NCI-H128 (cell line): Measurements from ENCODE around the gene MYO9B.
"Not testable (repeated sequence)": the region's sequence is repeated elsewhere in the genome, so short reads cannot be mapped to it uniquely, and the experiment has no call there.

Source experiments
- DNase-seq: peaks from one replicate; lab custom pipeline; 2025; ENCODE audit not compliant: unreplicated experiment; lab: John Stamatoyannopoulos, UW

MYO9B gene

GRCh38 chr19:17171874-17172273 is 96.3 kb downstream of the MYO9B start:
- DNase-seq: no peak

DNA sequence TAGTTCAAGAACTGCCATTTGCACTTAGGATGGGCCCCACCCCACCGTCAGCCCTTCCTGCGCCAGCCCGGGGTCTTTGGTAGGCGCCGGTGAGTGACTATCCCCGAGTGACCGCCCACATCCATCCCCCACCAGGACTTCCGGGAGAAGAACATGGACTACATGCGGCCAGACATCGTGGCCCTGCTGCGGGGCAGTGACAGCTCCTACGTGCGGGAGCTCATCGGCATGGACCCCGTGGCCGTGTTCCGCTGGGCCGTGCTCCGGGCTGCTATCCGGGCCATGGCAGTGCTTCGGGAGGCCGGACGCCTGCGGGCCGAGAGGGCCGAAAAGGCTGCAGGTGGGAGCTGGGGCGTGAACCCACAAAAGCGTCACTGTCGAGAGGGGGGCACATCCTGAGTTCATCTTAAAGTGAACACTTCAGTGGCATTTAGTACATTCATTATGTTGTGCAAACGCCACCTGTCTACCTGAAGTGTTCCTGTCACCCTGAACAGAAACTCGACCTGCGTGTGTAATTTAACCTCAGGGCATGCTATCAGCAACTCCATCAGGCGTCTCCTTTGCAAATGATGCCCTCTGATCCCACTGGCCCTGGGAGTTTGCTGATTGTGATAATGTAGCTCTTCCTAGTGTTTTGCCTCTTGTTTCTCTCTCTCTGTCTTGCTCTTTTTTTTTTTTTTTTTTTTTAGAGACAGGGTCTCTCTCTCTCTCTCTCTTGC is 97.2 kb downstream of the MYO9B start:
- no peak for DNase-seq

- no peak for DNase-seq
Observed at GRCh38 chr19:17178291-17178690, 102.7 kb downstream of the MYO9B start.

- no peak for DNase-seq
Observed at GRCh38 chr19:17180997-17181702, 105.6 kb downstream of the MYO9B start.

DNA sequence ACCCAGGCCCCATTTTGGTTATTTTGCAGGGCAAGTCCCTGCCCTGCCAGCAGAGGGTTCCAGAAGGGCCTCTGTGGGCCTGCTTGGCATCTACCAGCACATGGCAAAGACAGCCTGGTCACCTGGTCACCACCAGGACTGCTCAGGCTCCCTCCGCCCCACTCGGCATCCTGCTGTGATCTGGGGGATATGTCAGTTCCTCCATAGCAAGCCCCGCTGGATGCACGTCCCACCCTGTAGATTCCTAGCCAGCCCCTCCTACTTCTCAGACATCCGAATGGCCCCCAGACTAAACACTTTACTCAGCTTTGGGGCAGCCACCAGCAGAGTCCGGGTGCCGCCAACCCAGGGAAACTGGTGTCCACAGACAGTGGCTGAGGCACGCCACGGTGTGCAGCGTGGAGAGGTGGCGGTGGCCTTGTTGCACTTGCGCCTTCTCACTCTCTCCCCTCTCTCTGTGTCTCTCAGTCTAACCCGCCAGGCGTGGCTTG is 107.7 kb downstream of the MYO9B start:
- no peak for DNase-seq

- no peak for DNase-seq
Observed at GRCh38 chr19:17183858-17184321, 108.3 kb downstream of the MYO9B start.

- DNase-seq: no peak
Observed at GRCh38 chr19:17184371-17184841, 108.8 kb downstream of the MYO9B start.

- no peak for DNase-seq
Observed at GRCh38 chr19:17185590-17185989, 110.0 kb downstream of the MYO9B start.

DNA sequence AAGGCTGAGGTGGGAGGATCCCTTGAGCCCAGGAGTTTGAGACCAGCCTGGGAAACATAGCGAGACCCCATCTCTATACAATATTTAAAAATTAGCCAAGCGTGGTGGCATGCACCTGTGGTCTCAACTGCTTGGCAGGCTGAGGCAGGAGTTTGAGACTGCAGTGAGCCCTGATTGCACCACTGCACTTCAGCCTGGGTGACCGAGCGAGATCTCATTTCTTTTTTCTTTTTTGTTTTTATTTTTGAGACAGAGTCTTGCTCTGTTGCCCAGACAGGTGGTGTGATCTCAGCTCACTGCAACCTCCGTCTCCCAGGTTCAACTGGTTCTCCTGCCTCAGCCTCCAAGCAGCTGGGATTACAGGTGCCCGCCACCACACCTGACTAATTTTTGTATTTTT is 116.2 kb downstream of the MYO9B start:
- DNase-seq: not testable (repeated sequence)

- DNase-seq: no peak
Observed at GRCh38 chr19:17192751-17193150, 117.2 kb downstream of the MYO9B start.

DNA sequence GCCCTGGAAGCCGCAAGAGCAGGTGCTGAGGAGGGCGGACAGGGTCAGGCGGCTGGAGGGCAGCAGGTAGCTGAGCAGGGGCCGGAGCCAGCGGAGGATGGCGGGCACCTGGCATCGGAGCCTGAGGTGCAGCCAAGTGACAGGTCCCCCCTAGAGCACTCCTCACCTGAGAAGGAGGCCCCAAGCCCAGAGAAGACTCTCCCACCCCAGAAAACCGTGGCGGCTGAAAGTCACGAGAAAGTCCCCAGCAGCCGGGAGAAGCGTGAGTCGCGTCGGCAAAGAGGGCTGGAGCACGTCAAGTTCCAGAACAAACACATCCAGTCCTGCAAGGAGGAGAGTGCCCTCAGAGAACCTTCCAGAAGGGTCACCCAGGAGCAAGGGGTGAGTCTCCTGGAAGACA is 119.0 kb downstream of the MYO9B start:
- no peak for DNase-seq

GRCh38 chr19:17195106-17195505 is 119.5 kb downstream of the MYO9B start:
- DNase-seq: no peak

DNA sequence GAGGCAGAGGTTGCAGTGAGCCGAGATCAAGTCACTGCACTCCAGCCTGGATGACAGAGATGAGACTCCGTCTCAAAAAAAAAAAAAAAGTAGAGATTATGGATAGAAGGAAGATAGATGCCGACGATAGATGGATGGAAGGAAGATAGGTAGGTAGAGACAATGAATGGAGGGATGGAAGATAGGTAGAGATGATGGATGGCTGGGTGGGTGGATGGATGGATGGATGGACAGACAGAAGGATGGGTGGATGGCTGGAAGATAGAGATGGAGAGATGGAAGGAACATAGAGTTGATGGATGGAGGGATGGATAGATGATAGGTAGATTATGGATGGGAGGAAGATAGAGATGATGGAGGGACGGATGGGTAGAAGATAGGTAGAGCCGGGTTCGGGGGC is 121.0 kb downstream of the MYO9B start:
- no peak for DNase-seq

- DNase-seq: no peak
Observed at GRCh38 chr19:17197666-17198065, 122.1 kb downstream of the MYO9B start.

GRCh38 chr19:17200408-17201079 is 125.0 kb downstream of the MYO9B start:
- DNase-seq: no peak

GRCh38 chr19:17202249-17202648 is 126.7 kb downstream of the MYO9B start:
- no peak for DNase-seq

DNA sequence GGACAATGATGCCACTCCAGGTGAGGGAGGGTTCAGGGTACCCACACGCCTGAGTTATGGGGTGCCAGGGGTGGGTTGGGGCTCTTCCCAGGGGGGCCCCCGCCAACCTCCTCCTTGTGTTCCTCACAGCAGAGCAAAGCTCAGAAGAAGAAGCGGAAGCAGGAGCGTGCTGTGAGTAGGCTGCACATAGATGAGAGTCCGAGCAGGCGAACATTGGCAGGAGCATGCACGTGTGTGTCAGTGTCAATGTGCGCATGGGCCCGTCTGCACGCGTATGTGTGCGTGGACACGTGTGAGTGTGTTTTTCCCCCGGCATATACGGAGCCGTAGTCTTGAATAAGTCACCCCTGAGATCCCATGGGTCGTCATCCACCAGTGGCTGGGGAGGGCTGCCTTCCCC is 127.1 kb downstream of the MYO9B start:
- DNase-seq: no peak

DNA sequence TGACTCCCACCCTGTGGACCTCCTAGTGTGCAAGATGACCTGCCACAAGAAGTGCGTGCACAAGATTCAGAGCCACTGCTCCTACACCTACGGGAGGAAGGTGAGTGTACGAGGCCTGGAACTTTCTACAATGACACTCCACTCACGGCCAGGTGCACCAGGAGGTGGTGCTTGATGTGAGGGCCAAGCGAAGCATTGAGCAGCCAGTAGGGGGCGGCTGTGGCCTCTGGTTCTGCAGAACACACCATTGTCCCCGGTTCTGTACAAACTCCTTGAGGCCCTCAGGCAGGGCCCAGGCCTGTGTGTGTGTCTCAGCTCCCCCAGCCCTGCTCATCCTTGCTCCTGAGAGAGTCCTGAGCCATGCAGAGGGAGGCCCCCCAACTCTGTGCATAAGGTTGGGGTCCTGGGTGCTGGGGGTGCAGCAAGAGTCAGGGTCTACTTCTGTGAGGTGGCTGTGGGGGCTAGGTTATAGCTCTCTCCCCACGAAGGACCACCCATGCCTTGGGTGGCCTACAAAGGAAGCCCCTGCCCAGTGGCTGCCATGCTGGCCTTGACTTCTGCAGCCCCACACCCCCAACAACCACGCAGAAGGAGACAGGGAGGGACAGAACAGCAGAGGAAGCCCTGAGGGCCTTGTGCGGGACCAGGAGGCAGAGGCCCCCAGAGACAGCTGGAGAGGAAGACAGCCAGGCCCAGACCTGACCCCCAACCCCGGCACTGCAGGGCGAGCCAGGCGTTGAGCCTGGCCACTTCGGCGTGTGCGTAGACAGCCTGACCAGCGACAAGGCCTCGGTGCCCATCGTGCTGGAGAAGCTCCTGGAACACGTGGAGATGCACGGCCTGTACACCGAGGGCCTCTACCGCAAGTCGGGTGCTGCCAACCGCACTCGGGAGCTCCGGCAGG is 129.9 kb downstream of the MYO9B start:
- no peak for DNase-seq

GRCh38 chr19:17206736-17207581 is 131.4 kb downstream of the MYO9B start:
- DNase-seq: no peak
